Stimulated activated CD4-positive, alpha-beta T cell treated with anti-CD3 and anti-CD28 coated beads, Interleukin-4, amount 100 ng/mL, for 4 hours (primary cell): ENCODE data around the gene SACS.
"Not testable (repeated sequence)": the region's sequence is repeated elsewhere in the genome, so short reads cannot be mapped to it uniquely, and the experiment has no call there.

Experiments
- DNase-seq, 2 experiments: peaks; one replicate each; pipeline ENCODE4 v3.0.0-alpha.2; 2020

SACS gene

DNA sequence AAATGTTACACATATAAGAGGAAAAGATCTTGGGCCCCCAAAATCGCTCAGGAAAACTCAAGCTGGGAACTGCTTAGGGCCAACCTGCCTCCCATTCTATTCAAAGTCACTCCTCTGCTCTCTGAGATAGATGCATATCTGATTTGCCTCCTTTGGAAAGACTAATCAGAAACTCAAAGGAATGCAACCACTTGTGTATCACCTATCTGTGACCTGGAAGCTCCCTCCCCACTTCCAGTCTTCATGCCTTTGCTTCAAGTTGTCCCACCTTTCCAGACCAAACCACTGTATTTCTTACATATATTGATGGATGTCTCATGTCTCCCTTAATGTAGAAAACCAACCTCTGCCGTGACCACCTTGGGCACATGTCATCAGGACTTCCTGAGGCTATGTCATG lies 32.3 kb downstream of the SACS start:
- not testable (repeated sequence) for DNase-seq

GRCh38 chr13:23399347-23399746 lies 34.2 kb downstream of the SACS start:
- DNase-seq: no peak

DNA sequence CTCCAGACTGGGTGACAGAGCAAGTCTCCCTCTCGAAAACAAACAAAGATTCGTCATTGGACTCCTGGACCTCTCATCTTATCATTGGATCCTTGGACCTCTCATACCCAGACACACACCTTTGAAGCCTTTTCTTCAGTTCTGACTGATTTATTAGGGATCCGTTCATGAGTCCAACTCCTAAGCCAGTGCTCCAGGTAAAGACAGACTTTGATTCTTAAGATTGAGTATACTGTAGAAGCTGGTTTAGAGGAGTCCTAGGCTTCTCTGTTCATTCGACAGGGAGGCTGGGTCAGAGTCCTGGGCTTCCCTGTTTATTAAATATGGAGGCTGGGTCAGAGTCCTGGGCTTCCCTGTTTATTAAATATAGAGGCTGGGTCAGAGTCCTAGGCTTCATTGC lies 38.7 kb downstream of the SACS start:
- DNase-seq: no peak

GRCh38 chr13:23392925-23393645 lies 40.4 kb downstream of the SACS start:
- no peak for DNase-seq

GRCh38 chr13:23392313-23392712 lies 41.2 kb downstream of the SACS start:
- DNase-seq: no peak

DNA sequence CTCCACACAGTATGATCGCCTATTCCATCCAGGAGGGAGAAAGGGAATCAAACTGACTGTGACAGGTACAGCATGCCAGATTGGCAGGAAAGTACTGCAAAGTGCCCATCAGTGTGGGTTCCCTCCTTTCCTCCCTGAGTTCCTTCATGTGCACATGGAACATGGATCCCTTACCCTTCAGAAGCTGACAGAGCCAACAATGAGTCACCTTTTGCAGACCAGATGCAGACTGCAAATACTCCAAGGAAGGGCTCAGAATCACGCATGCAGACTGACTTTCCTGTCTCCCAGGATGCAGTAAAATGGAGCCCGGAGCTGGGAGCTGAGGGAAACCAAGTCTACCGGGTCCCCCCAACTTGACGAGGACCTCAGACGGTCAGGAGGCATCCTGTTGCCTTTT lies 41.8 kb downstream of the SACS start:
- no peak for DNase-seq

DNA sequence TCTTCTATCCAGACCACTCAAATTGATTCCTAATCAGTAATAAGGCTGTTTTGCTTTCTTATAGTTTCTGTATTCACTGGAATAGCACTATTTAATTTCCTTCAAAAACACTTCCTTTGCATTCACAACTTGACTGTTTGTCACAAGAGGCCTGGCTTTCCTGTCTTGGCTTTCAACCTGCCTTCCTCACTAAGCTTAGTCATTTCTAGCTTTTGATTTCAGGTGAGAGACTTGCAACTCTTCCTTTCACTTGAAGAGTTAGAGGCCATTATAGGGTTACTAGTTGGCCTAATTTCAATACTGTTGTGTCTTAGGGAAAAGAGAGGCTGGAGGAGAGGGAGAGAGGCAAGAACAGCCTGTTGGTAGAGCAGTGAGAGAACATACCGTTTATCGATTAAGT lies 47.0 kb downstream of the SACS start:
- DNase-seq: no peak

DNA sequence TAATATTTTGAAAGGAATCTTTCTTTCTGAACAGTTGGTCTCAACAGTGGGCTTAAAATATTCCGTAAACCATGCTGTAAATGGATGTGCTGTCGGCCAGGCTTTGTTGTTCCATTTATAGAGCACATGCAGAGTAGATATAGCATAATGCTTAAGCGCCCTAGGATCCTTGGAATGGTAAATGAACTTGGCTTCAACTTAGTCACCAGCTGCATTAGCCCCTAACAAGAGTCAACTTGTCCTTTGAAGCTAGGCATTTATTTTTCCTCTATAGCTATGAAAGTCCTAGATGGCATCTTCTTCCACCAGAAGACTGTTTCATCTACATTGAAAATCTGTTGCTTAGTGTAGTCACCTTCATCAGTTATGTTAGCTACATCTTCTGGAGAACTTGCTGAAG lies 47.6 kb downstream of the SACS start:
- DNase-seq: no peak

- DNase-seq: peak in 1 of 2 experiments; percentile 27
Observed at GRCh38 chr13:23384111-23384510, 49.4 kb downstream of the SACS start.

GRCh38 chr13:23383151-23383550 lies 50.4 kb downstream of the SACS start:
- no peak for DNase-seq

DNA sequence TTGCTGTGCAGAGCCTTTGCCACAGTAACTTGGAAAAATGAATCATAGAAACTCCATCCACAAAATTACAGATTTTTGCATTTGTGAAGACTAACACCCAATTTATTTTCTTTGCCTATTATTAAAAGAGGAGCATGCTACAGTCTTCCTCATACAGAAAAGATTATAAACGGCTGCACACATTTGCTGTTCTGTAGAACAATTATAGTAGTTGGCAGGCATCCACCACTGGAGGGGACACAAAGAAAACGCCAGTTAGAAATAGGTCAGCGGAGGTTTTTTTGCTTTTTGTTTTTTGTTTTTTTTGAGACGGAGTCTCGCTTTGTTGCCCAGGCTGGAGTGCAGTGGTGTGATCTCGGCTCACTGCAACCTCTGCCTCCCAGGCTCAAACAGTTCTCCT lies 51.6 kb downstream of the SACS start:
- no peak for DNase-seq

GRCh38 chr13:23380534-23380933 lies 53.0 kb downstream of the SACS start:
- DNase-seq: no peak

DNA sequence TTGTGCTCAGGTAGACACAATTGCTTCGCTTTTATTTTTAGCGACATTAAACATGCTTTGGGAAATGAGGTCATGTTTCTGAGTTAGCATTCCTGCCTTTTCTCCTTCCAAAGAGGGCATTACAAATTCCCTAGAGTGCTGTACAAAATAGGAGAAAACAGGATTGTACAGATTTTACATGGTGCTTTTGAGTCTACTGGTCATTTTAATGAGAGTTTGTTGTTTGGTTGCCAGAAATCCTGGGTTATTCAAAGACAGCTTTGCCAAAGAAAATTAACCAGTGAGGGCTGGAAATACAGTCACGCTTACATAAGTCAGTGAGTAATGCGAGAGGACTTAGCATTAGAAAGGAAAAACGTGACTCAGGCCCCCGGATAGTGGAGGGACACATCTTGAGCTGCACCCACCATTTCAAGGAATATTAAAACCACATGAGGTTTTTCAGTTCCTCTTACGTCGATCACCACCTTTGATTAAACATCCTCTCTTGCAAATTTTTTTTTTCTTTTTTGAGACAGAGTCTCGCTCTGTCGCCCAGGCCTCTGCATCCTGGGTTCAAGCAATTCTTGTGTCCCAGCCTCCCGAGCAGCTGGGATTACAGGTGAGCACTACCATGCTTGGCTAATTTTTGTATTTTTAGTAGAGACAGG lies 55.4 kb downstream of the SACS start:
- peak; percentile 51 to 79 for DNase-seq

- DNase-seq: no peak
Observed at GRCh38 chr13:23377579-23377978, 55.9 kb downstream of the SACS start.

DNA sequence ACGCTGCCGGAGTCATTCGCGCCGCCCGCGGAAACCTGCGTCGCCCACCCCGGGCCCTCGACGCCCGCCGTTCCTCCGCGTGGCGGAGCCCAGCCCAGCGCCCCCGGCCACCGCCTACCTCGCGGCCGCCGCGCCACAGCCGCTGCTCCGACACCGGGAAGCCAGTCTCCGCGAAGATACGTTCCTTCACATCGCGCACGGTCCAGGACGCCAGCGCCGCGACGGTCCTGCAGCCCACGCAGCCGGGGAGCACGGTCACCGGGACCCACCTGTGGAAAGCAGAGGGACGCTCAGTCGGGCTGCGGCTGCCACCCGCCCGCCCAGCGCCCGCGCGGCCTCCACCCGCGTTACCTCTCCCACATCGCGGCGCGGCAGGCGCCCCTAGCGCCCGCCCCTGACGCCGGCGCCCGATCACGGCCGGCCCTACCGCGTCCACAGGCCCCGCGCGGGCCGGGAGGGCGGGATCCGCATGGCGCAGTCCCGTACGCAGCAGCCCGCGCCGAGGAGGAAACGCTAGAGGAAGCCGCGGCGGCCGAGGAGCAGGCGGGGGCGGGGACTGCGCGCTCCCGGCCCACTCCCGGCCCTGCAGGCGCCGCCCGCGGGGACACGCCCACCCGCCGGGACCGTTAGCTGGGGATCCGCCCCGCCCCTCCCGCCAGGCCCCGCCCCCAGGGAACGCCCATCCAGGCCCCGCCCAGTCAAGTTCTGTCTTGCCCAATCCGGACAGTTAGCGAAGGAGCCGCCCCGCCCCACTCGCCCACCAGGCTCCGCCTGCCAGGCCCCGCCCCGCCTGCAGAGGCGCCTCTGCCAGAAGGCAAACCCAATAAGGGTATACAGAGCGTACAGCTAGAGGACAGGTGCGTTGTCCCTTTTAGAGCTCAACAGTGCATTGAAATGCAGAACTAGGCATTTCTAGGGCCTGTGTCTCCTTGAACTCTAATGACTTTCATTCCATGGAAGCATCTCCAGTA lies 58.2 kb downstream of the SACS start:
- peak; percentile 96 to 99 for DNase-seq

- no peak for DNase-seq
Observed at GRCh38 chr13:23372264-23372906, 61.1 kb downstream of the SACS start.

DNA sequence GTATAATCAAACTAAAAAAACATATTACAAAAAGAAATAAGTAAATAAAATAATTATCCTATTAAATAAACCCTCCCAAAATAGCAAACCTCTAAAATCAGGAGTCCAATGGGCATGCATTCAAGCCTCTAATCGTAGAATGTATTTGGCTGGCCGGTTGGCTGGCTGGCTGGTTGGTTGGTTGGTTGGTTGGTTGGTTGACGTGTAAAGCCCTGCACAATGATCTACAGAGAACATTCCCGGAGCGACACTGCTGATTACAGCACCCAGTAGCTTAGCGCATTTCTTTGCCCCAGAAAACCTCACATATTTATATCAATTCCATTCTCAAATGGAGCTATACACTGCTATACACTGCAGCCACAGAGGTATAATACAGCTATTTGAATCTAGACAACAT lies 65.6 kb downstream of the SACS start:
- no peak for DNase-seq

GRCh38 chr13:23365652-23366051 lies 67.8 kb downstream of the SACS start:
- DNase-seq: no peak

DNA sequence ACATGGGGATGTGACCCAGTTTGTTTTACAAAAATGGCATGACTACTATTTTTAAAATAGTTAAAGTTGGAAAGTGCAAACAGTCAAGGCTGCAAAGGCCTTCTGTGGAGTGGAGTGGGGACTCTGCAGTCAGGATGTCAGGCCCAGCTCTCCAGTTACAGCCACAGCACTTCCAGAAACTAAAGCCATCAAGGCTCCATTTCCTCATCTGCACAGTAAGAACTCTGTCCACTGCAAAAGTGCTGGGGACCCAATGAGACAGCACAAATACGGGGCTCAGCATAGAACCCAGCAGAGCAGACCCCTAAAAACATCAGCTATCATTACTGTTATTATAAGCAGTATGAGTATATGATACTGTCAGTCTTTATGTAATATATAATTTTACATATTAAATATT lies 73.6 kb downstream of the SACS start:
- DNase-seq: no peak

GRCh38 chr13:23357349-23357748 lies 76.2 kb downstream of the SACS start:
- no peak for DNase-seq

- no peak for DNase-seq
Observed at GRCh38 chr13:23356368-23356767, 77.1 kb downstream of the SACS start.

DNA sequence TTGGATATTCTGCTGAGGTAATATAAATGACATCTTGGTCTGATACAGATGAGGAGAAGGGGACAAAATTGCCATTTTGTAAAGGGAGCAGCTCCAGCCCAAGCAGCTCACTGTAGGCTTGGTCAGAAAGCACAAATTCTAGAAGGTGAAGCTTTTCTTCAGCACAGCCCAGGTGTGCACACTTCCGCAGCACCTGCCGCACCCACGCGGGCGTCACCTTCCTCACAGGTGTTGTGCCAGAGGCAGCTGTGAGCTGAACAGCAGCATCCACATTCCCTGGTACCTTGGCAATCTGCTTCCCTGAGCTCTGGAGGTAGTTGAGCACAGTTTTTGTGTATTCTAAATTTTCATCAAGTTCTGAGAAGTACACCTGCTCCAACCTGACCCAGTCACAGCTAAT lies 79.0 kb downstream of the SACS start:
- DNase-seq: no peak

DNA sequence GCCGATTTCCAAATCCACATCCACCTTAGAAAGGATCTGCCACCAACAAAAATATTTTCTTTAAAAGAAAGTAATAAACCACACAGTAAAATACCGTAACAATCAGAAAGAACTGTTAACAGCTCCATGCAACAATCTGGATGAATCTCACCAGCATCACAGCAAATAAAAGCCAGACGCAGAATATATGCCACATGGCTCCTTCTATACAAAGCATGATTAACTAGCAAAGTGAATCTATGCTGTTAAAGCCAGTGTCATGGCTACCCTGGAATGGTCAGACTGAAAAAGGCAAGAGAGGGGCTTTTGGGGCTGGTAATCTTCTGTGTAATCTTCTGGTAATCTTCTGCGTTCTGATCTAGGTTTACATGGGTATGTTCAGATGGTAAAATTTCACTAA lies 81.3 kb downstream of the SACS start:
- no peak for DNase-seq
